BJ (cell line): ENCODE results near the gene CAMK2D. TPM values are rescaled to one million over a fixed set of nuclear protein-coding genes. Genes with fewer than 3 reads are reported as not detected.

Experiments used
- CTCF ChIA-PET: fragments of 350-600 bp; formaldehyde crosslinking; extraction: SDS; loops from one replicate; lab custom pipeline; 2021; ENCODE audit warnings: antibody characterized with exemption, inconsistent platforms; lab: Yijun Ruan, JAX
- POLR2A ChIA-PET: fragments of 300-600 bp; sonication (Branson Sonifier 250); formaldehyde crosslinking; extraction: SDS; loops from one replicate; lab custom pipeline; 2021; ENCODE audit warnings: antibody characterized with exemption; lab: Charles Lee
- DNase-seq: peaks from one replicate; pipeline ENCODE4 v3.0.0-alpha.2; 2011; ENCODE audit warnings: low read depth
- H3K27me3 ChIP-seq: 2 replicates; pipeline ENCODE4 v1.6.0; 2011; ENCODE audit warnings: low read length; ENCODE audit not compliant: control insufficient read depth, insufficient read depth
- H3K36me3 ChIP-seq: 2 replicates; pipeline ENCODE4 v1.5.1; 2011; ENCODE audit warnings: low read length; ENCODE audit not compliant: control insufficient read depth, insufficient read depth
- H3K4me3 ChIP-seq: 2 replicates; pipeline ENCODE4 v1.5.1; 2011; ENCODE audit warnings: low read depth, mild to moderate bottlenecking, control low read depth, low read length
- CTCF ChIP-seq: IDR thresholded peaks from 2 replicates; pipeline ENCODE4 v1.5.1; 2011; ENCODE audit warnings: low read depth, mild to moderate bottlenecking, control low read depth, inconsistent platforms, low read length, moderate library complexity; ENCODE audit not compliant: insufficient read depth
- polyA plus RNA-seq: library from polyadenylated mRNA; depleted of rRNA; stranded (reverse); fragments of >200 nt; gene quantifications from 2 replicates; pipeline ENCODE4 v1.2.3, GENCODE V29; 2011

CAMK2D gene
- polyA plus RNA-seq, 1 experiment: 41.8 TPM

DNA sequence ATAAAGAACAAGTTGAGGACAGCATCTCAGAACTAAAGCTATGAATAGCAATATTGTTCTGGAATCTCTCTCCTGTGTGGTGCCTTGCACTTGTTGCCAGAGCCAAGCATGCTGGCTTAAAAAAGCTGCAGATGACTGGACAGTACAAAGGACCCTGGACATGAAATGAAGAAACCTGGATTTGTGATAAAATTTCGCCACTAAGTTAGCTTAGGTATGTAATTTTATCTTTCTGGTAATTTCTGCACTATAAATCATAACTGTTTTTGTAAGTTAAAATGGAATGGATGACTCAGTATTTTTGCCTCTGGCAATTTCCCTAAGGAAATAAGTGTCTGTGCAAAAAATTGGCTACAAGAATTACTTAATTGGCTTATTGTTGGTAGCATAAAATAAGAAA is 317.2 kb downstream of the CAMK2D start:
- no peaks in the 10 kb centered on the region for H3K36me3 ChIP-seq
- no peak for DNase-seq
- CTCF ChIA-PET: interaction anchor here (1.4 kb wide), 1 partner anchor 50 kb away, joined by 3 read pairs; no protein-coding TSS in a partner anchor
- POLR2A ChIA-PET: no interaction called here
- no peak for TF ChIP-seq CTCF
- no peaks in the 10 kb centered on the region for H3K27me3 ChIP-seq
- H3K4me3 ChIP-seq: no peak overlapping the region

GRCh38 chr4:113442826-113443225 is 318.7 kb downstream of the CAMK2D start:
- Histone ChIP-seq H3K36me3 (no peaks in the 10 kb centered on the region), H3K4me3 (no peak overlapping the region), H3K27me3 (no peaks in the 10 kb centered on the region)
- no peak for DNase-seq
- no peak for TF ChIP-seq CTCF
- ChIA-PET CTCF (interaction anchor here (0.9 kb wide), 1 partner anchor 508 kb away, joined by 3 read pairs; no protein-coding TSS in a partner anchor), POLR2A (no interaction called here)

DNA sequence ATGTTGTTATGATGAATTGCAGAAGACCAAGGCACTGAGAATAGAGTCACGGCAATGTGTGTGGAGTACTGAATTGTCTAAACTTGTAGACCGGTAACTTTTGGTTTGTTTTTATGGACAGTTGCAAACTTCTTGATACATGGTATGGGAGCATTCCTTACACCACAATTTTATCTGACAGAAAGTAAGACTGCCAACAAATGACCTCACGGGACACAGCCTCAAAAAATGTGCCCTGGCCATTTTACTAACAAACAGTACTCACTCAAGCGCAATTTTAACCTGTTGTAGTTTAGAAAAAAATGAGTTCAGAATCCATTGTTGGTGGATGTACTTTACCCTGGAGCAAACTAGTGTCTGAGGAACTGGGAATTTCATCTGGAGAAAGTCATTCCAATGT is 321.2 kb downstream of the CAMK2D start:
- Histone ChIP-seq H3K4me3 (no peak overlapping the region), H3K27me3 (no peaks in the 10 kb centered on the region), H3K36me3 (no peaks in the 10 kb centered on the region)
- ChIA-PET POLR2A (no interaction called here), CTCF (no interaction called here)
- DNase-seq: no peak
- no peak for TF ChIP-seq CTCF

DNA sequence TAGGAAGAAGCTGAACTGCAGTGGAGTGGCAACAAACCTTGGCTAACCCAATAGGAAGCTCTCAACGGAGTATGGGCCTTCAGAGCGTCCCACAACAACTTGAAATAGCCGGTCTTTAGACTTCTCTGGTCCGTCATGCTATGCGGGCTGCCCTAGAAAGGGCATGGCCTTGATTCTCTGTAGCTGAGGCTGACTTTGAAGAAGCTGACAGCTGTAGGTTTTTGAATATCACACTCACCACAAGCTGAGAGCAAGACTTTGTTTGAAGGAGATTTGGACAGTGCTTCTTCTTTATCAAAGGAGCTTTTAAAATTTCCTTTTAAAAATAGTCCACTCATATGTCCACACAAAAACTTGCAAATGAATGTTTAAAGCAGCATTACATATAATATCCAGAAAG is 322.9 kb downstream of the CAMK2D start:
- CTCF ChIA-PET: no interaction called here
- no peak for DNase-seq
- no peak overlapping the region for H3K4me3 ChIP-seq
- H3K36me3 ChIP-seq: no peaks in the 10 kb centered on the region
- POLR2A ChIA-PET: no interaction called here
- TF ChIP-seq CTCF: no peak
- H3K27me3 ChIP-seq: no peaks in the 10 kb centered on the region

- Histone ChIP-seq H3K27me3 (no peaks in the 10 kb centered on the region), H3K36me3 (no peaks in the 10 kb centered on the region), H3K4me3 (no peak overlapping the region)
- POLR2A ChIA-PET: no interaction called here
- CTCF ChIA-PET: no interaction called here
- DNase-seq: no peak
- TF ChIP-seq CTCF: no peak
These were observed 324.4 kb downstream of the CAMK2D start for GRCh38 chr4:113437129-113437528.
